ENCODE results near the gene MYO5A. TPM values are rescaled to one million over a fixed set of nuclear protein-coding genes. Genes with fewer than 3 reads are reported as not detected.

The MYO5A gene
- total and polyA plus RNA-seq, 2 donors (not counting 1 experiment from before 2014, with no cell fraction given), result 32.9 to 41.9 TPM

GRCh38 chr15:52281085-52282035 lies 247.3 kb downstream of the MYO5A start:
- Histone ChIP-seq H4K20me1 (ENCODE audit: control insufficient read depth, extremely low read depth, insufficient read depth, low read length) (no peaks in the 10 kb centered on the region), H3K9me3 (ENCODE audit: control insufficient read depth, insufficient read depth, low read depth, low read length) (no peaks in the 10 kb centered on the region), H2AFZ (ENCODE audit: low read length) (no peak overlapping the region), H3K4me3 (replicated peaks in 1 of 4; ENCODE audit: control extremely low read depth in 1 of 4, insufficient read depth in 1 of 4, low read depth in 3 of 4, low read length in 4 of 4) (no peak overlapping the region), H3K9ac (ENCODE audit: insufficient read depth, low read length) (no peak overlapping the region), H3K36me3 (ENCODE audit: control insufficient read depth, insufficient read depth, low read length) (no peaks in the 10 kb centered on the region), H3K4me1 (ENCODE audit: control insufficient read depth, extremely low read depth, insufficient read depth, low read length) (no peaks in the 10 kb centered on the region), H3K79me2 (ENCODE audit: control insufficient read depth, insufficient read depth, low read length) (no peaks in the 10 kb centered on the region), H3K27ac (ENCODE audit: insufficient read depth, low read length) (no peak overlapping the region), H3K27me3 (ENCODE audit: control insufficient read depth, insufficient read depth, low read length) (peaks cover 10% of the 10 kb centered on the region), H3K4me2 (ENCODE audit: extremely low read depth, insufficient read depth, low read length) (no peak overlapping the region)
- TF ChIP-seq CTCF (conservative IDR thresholded peaks at IDR 0.05 in 1 of 2, IDR thresholded peaks at IDR 0.05 in 1 of 2; ENCODE audit: low read depth in 1 of 2, low read length in 2 of 2) (no peak), EZH2 (IDR thresholded peaks at IDR 0.05; ENCODE audit: low read length, missing control alignments) (no peak)
- no peak for DNase-seq (ENCODE audit: low read depth in 2 of 2)

GRCh38 chr15:52280326-52281084 lies 248.2 kb downstream of the MYO5A start:
- Histone ChIP-seq H2AFZ (ENCODE audit: low read length) (no peak overlapping the region), H3K4me1 (ENCODE audit: control insufficient read depth, extremely low read depth, insufficient read depth, low read length) (no peaks in the 10 kb centered on the region), H4K20me1 (ENCODE audit: control insufficient read depth, extremely low read depth, insufficient read depth, low read length) (no peaks in the 10 kb centered on the region), H3K9ac (ENCODE audit: insufficient read depth, low read length) (no peak overlapping the region), H3K4me3 (replicated peaks in 1 of 4; ENCODE audit: control extremely low read depth in 1 of 4, insufficient read depth in 1 of 4, low read depth in 3 of 4, low read length in 4 of 4) (no peak overlapping the region), H3K79me2 (ENCODE audit: control insufficient read depth, insufficient read depth, low read length) (no peaks in the 10 kb centered on the region), H3K4me2 (ENCODE audit: extremely low read depth, insufficient read depth, low read length) (no peak overlapping the region), H3K36me3 (ENCODE audit: control insufficient read depth, insufficient read depth, low read length) (no peaks in the 10 kb centered on the region), H3K9me3 (ENCODE audit: control insufficient read depth, insufficient read depth, low read depth, low read length) (no peaks in the 10 kb centered on the region), H3K27ac (ENCODE audit: insufficient read depth, low read length) (no peak overlapping the region), H3K27me3 (ENCODE audit: control insufficient read depth, insufficient read depth, low read length) (peaks cover 10% of the 10 kb centered on the region)
- TF ChIP-seq CTCF (conservative IDR thresholded peaks at IDR 0.05 in 1 of 2, IDR thresholded peaks at IDR 0.05 in 1 of 2; ENCODE audit: low read depth in 1 of 2, low read length in 2 of 2) (no peak), EZH2 (IDR thresholded peaks at IDR 0.05; ENCODE audit: low read length, missing control alignments) (no peak)
- no peak for DNase-seq (ENCODE audit: low read depth in 2 of 2)

Measured in fibroblast of lung (primary cell).